Esophagus muscularis mucosa (tissue), 3 donors: ENCODE results near the gene TBC1D10A.

Experiments used
- CTCF ChIP-seq, 3 experiments: fragments of 200-600 bp in 2 of 3; fragments of 450-650 bp in 1 of 3; sonication (generic) in 2 of 3; IDR thresholded peaks; one replicate each; pipeline ENCODE4 v1.5.1; 2017 to 2019; ENCODE audit warnings: antibody characterized with exemption in 3 of 3, mild to moderate bottlenecking in 2 of 3, moderate library complexity in 1 of 3
- POLR2A ChIP-seq: fragments of 450-650 bp; IDR thresholded peaks from one replicate; pipeline ENCODE4 v1.6.1; 2017; ENCODE audit warnings: antibody characterized with exemption, moderate library complexity, mild to moderate bottlenecking, low read depth

- no peak for TF ChIP-seq CTCF (IDR thresholded peaks at IDR 0.05)
- no peak for TF ChIP-seq POLR2A
Measured at GRCh38 chr22:30277547-30278344, 49.0 kb downstream of the TBC1D10A start.
